Right hindlimb (tissue), 1 donor: ENCODE results near the gene TCF25.

ENCODE experiments used
- DNase-seq: peaks from one replicate; pipeline ENCODE4 v3.0.0-alpha.2; 2018

TCF25 gene

DNA sequence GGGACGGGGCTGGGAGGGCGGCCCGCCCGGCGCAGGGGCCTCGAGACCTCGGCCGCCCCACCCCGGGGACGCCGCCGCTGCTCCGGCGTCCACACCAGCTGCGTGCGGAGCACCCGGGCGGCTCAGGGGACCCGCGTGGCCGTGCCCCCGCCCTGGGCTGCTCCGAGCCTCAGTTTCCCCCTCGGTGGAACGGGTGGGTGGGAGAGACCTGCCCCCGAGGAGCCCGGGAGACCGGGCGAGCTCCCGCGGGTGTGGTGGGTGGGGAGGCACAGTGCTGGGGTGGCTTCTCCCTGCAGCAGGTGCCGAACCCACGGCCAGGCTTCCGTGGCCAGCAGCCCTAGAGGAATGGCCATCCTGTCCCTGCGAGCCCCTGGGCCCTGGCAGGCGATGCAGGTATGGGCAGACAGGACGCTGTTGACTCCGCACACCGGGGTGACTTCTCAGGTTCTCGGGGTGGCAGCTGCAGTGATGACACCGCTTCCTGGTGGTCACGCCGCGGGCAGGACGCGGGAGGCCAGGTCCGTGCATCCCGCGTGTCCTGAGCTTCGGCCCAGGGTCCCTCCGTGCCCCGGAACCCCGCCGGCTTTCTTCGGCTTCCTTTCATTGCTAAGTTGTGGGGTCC lies 75.8 kb downstream of the TCF25 start:
- DNase-seq, result no peak

DNA sequence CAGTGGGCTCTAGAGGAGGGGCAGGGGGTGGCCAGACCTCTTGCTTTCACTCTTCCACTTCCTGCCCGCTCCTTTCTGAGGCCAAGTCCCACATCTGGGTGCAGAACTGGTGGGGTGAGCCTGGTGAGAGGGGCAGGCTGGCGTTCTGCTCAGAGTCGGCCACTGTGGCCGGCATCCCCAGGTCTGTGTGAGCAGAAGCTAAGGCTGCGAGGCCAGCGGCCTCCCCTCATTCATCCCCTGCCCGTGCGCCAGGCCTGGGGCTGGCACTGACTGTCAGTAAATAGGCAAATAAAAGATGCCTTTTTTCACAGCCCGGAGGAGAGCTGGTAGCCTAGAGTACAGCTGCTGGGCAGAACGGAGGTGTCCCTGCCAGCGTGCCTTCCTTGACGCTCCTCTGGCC lies 76.4 kb downstream of the TCF25 start:
- DNase-seq, result no peak

DNA sequence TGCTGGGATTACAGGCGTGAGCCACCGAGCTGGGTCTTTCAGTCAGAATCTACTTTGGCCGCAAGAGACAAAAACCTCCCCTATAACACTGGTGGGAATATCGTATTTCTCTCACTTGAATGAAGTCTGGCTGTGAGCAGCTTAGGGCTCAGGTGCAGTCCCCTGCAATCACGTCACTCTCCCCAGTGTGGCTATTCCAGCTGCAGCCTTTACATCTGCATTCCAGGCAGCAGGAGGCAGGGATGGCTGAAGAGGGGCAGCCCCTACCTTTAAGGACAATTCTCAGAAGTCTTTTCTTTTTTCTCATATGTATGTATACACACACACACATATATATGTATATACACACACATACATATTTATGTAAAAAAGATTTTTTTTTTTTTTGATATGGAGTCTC lies 78.1 kb downstream of the TCF25 start:
- DNase-seq, result no peak

DNA sequence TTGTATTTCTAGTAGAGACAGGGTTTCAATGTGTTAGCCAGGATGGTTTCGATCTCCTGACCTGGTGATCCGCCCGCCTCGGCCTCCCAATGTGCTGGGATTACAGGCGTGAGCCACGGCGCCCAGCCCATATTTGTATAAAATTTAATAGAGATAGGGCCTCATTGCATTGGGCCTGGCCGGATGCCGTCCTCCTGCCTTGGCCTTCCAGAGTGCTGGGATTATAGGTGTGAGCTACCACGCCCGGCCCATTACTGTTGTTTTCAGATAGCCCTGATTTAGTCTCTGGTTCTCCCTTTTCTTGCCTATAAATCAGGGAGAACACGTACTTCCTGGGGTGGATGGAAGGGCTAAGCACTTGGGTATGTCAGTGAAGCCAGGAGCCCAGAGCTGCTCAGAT lies 78.7 kb downstream of the TCF25 start:
- no peak for DNase-seq

DNA sequence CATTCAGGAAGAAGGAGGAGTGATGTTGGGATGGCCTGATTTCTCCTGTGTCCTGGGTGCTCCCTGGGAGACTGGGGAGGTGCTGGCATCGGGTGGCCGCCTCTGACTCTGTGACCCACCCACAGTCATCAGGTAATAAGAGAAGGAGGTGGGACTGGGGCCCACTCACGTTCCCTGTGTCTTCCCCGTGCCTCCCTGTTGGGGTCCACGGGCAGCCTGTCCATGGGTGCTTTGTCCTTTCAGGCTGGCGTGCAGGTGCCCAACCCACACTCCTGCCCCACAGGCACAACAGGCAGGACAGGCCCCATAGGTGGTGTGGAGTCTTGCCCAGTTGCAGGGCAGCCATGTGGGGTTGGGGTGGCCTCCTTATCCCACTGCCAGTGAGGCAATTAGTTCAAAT lies 79.2 kb downstream of the TCF25 start:
- no peak for DNase-seq

DNA sequence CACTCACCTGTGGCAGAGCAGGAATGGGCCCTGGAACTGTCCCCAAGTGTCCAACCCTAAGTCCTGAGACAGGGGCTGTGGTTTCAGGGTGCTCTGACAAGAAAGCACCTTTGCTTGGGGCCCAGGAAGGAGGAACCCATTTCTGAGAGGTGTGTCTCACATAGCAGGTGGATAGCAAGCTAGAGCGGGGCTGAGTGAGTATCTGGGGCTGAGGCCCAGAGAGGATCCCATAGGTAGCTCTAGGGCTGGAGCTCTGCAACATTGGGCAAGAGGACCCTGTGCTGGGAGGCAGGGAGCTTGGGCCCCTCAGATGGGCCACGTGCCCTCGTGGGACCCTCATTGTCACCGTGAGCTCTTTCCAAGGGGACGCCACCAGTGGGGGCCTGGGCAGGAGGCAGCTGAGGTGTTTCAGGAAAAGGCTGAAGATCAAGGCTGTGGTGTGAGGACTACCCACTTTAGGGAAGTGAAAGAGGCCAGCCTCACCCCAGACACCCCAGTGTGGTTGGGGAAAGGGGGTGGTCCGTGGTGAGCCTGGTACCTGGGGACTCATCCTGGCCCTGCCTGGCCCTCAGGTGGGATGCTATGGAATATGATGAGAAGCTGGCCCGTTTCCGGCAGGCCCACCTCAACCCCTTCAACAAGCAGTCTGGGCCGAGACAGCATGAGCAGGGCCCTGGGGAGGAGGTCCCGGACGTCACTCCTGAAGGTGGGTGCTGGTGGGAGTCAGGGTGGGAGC lies 80.4 kb downstream of the TCF25 start:
- no peak for DNase-seq

DNA sequence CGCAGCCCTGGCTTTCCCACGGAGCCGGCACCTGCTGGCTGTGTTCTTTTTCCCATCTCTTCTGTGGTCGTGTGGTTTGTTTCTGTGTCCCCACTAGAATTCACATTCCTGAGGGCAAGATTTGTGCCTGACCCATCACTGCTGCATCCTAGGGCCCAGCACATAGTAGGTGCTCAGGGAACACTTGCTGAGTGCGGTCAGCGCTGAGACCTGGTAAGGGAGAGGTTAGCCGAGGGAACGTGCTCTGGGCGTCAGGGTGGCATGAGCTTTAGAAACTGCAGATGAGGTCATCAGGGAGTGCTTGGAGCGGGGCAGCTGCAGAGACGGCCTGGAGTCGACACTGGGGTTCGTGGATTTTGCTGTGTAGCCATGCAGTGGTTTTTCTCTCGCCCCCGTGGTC lies 81.1 kb downstream of the TCF25 start:
- no peak for DNase-seq

DNA sequence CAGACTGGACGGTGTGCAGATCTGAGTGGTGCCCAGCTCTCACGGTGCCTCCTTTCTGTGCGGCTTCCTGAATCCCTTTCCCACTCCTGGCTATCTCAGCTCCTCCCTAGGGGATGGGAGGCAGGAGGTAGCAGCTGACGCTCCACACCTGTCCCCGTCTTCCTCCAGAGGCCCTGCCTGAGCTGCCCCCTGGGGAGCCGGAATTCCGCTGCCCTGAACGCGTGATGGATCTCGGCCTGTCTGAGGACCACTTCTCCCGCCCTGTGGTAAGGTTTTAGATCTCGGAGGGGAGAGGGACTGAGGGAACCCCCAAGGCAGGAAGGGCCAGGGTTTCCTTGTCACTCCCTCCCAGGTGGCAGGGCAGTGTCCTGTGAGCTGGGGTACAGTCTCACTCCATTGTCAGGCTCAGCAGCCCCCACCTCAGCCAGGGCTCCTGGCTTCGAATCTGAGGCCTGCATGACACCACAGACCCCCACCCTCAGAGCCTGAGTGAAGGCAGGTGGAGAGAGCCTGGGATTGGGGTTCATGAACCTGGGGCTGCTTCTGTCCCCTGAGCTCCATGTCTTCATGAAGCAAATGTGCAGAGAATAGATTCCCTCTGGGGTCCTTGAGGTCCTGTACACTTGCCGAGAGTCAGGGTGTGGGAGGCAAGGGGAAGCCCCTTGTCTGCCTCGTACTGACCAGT lies 81.8 kb downstream of the TCF25 start:
- no peak for DNase-seq

DNA sequence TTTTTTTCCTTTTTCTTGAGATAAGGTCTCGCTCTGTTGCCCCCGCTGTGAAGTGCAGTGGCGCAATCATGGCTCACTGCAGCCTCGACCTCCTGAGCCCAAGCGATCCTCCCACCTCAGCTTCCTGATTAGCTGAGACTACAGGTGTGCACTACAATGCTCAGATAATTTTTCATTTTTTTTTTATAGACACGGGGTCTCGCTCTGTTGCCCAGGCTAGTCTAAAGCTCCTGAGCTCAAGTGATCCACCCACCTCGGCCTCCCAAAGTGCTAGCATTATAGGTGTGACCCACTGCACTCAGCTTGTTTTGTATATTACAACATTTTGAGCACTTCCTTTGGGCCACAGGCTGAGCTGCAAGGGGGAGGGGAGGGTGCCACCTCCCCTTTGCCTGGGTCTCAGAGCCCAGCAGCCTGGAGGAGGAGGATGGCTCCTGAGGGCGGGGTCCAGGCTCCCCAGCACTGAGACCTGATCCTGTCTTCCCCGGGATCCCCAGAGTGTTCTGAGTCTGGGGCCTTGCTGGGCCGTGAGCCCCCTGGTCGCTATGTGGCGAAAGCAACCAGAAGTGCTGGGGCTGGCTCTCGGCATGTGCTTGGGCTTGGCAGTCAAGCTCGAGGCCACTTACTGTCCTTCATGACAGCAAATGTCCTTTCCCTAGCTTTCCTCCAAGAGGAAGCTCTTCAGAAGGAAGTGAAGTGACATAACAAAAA lies 83.3 kb downstream of the TCF25 start:
- no peak for DNase-seq

DNA sequence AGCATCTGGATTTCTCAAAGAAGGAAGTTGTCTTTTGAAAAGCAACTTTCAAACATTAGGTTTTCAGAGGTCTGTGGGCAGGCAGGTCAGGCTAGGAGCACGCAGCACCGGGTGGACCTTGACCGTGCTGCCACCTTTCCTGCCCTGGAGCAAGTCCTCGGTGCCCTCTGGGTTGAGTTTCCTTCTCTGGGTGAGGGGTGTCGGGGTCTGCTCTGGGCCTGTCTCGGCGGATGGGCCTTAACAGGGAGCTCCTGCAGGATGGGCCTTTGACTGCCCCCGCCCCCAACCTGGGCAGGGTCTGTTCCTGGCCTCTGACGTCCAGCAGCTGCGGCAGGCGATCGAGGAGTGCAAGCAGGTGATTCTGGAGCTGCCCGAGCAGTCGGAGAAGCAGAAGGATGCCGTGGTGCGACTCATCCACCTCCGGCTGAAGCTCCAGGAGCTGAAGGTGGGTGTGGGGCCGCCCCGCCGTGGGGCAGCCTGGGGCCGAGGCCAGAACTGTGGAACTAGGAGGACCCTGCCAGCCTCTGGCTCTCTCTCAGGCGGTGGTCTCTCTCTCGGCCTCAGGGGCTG lies 83.9 kb downstream of the TCF25 start:
- DNase-seq, result no peak

DNA sequence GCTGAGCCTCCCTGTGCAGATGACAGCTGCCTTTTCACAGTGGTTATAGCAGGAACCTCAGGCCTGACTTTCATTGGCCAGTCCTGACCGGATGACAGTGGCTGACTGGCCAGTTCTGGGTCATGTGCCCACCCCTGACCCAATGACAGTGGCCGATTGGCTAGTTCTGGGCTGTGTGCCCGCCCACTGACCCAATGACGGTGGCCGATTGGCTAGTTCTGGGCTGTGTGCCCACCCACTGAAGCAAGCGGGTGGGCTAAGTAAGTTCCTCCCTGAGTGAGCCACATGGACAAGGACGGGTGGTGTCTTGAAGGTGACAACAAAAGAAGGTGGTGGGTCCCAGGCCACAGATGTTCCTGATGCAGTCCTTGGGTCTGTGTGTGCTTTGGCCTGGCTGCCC lies 84.7 kb downstream of the TCF25 start:
- DNase-seq, result peak; percentile 50

DNA sequence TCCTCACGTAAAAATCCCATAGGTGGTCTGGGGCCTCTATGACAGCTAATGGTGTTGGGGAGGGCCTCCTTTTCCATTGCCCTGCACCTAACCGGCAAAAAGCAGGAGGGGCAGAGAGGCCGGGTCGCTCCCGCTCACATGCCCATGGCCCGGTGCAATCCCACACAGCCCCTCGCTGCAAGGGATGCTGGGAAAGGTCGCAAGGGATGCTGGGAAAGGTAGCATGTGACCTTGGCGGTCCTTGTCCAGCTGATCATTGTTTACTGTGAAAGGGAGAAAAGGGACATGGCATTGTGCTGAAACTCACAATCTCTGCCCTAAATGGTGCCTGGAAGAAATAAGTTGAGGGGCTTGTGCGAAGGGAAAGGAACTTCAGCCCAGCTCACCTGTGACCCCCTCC lies 85.2 kb downstream of the TCF25 start:
- DNase-seq, result no peak

DNA sequence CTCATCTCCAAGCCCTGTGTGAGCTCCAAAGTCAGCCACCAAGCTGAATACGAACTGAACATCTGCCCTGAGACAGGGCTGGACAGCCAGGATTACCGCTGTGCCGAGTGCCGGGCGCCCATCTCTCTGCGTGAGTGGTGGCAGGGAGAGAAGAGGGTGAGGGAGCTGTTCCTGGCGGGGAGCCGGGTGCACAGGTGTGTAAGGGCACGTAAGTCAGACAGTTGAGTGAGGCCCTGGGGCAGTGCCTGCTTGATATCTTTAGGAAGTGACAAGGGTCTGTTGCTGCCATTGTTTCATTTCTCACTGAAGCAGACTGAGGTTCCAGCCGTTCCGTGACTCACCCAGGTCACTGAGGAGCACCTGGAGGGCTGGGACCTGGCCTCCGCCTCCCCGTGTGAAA lies 87.6 kb downstream of the TCF25 start:
- DNase-seq, result no peak
